ENCODE measurements around the gene TMTC2.

The TMTC2 gene

GRCh38 chr12:83122623-83122934, 435.9 kb downstream of the TMTC2 start:
- no peak for TF ChIP-seq FOXM1 (IDR thresholded peaks at IDR 0.05; ENCODE audit: borderline replicate concordance, low read depth)
- TF ChIP-seq EP300 (IDR thresholded peaks at IDR 0.05; ENCODE audit: borderline replicate concordance), result no peak
- no peak for TF ChIP-seq NFIC (IDR thresholded peaks at IDR 0.05)
- TF ChIP-seq EGR1 (IDR thresholded peaks at IDR 0.05), result no peak
- no peak for TF ChIP-seq RAD21 (IDR thresholded peaks at IDR 0.05; ENCODE audit: low read depth)
- no peak for TF ChIP-seq CREB1 (IDR thresholded peaks at IDR 0.05; ENCODE audit: low read depth)
- no peak for TF ChIP-seq ZBTB7A (IDR thresholded peaks at IDR 0.05; ENCODE audit: low read depth)
- no peak for TF ChIP-seq TCF12 (IDR thresholded peaks at IDR 0.05; ENCODE audit: low read depth)
- no peak for TF ChIP-seq TEAD4 (IDR thresholded peaks at IDR 0.05)
- TF ChIP-seq, protein P1, sequence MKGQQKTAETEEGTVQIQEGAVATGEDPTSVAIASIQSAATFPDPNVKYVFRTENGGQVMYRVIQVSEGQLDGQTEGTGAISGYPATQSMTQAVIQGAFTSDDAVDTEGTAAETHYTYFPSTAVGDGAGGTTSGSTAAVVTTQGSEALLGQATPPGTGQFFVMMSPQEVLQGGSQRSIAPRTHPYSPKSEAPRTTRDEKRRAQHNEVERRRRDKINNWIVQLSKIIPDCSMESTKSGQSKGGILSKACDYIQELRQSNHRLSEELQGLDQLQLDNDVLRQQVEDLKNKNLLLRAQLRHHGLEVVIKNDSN (IDR thresholded peaks at IDR 0.05), result no peak
- TF ChIP-seq TAF1 (IDR thresholded peaks at IDR 0.05; ENCODE audit: low read depth), result no peak
- TF ChIP-seq MAX (IDR thresholded peaks at IDR 0.05), result no peak
- no peak for TF ChIP-seq CEBPB (IDR thresholded peaks at IDR 0.05)
- no peak for TF ChIP-seq YY1 (IDR thresholded peaks at IDR 0.05; ENCODE audit: low read depth)
- no peak for TF ChIP-seq REST (IDR thresholded peaks at IDR 0.05; ENCODE audit: low read depth)

DNA sequence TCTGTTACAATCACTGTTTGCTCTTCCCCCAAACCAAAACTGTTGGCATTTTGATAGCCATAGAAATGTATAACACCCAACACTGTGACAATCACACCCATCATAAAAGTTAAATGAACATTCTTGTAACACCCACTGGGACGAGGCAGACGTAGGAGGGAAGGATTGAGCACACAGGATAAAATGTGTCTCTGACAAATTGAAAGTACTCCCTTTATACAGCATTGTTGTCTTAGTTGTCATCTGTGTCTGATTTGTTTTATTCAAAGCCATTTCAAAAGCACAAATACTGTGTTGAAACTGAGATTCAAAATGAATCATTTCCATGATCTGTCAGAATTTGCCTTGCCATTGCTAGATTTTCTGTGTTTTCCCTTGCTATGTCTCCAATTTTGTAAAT, 436.3 kb downstream of the TMTC2 start:
- TF ChIP-seq FOXM1 (IDR thresholded peaks at IDR 0.05; ENCODE audit: borderline replicate concordance, low read depth), result no peak
- no peak for TF ChIP-seq TCF12 (IDR thresholded peaks at IDR 0.05; ENCODE audit: low read depth)
- no peak for TF ChIP-seq RAD21 (IDR thresholded peaks at IDR 0.05; ENCODE audit: low read depth)
- no peak for TF ChIP-seq YY1 (IDR thresholded peaks at IDR 0.05; ENCODE audit: low read depth)
- no peak for TF ChIP-seq REST (IDR thresholded peaks at IDR 0.05; ENCODE audit: low read depth)
- no peak for TF ChIP-seq EP300 (IDR thresholded peaks at IDR 0.05; ENCODE audit: borderline replicate concordance)
- TF ChIP-seq CEBPB (IDR thresholded peaks at IDR 0.05), result no peak
- no peak for TF ChIP-seq EGR1 (IDR thresholded peaks at IDR 0.05)
- TF ChIP-seq, protein P1 (IDR thresholded peaks at IDR 0.05), result no peak
- TF ChIP-seq ZBTB7A (IDR thresholded peaks at IDR 0.05; ENCODE audit: low read depth), result no peak
- no peak for TF ChIP-seq CREB1 (IDR thresholded peaks at IDR 0.05; ENCODE audit: low read depth)
- no peak for TF ChIP-seq TAF1 (IDR thresholded peaks at IDR 0.05; ENCODE audit: low read depth)
- TF ChIP-seq NFIC (IDR thresholded peaks at IDR 0.05), result no peak
- no peak for TF ChIP-seq TEAD4 (IDR thresholded peaks at IDR 0.05)

DNA sequence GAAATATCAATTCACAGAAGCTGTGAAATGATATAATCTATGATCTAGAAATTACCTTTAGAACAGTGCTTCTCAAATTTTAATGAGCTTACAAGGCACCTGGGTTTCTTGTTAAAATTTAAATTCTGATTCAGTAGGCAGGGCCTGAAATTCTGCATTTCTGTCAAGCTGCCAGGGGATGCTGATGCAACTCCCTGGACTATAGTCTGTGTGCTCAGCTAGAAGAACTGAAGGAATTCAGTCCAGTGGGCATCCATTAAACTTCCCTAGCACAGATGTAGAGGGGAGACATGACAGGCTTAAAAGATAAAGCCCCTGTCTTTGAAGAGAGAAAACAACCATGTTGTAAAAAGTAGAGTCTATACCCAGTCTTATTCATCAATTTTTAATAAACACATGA, 441.8 kb downstream of the TMTC2 start:
- TF ChIP-seq TAF1 (IDR thresholded peaks at IDR 0.05; ENCODE audit: low read depth), result no peak
- no peak for TF ChIP-seq CREB1 (IDR thresholded peaks at IDR 0.05; ENCODE audit: low read depth)
- TF ChIP-seq REST (IDR thresholded peaks at IDR 0.05; ENCODE audit: low read depth), result no peak
- TF ChIP-seq YY1 (IDR thresholded peaks at IDR 0.05; ENCODE audit: low read depth), result no peak
- TF ChIP-seq ZBTB7A (IDR thresholded peaks at IDR 0.05; ENCODE audit: low read depth), result no peak
- no peak for TF ChIP-seq CEBPB (IDR thresholded peaks at IDR 0.05)
- TF ChIP-seq, protein P1 (IDR thresholded peaks at IDR 0.05), result no peak
- TF ChIP-seq NFIC (IDR thresholded peaks at IDR 0.05), result no peak
- TF ChIP-seq FOXM1 (IDR thresholded peaks at IDR 0.05; ENCODE audit: borderline replicate concordance, low read depth), result no peak
- no peak for TF ChIP-seq TCF12 (IDR thresholded peaks at IDR 0.05; ENCODE audit: low read depth)
- TF ChIP-seq EP300 (IDR thresholded peaks at IDR 0.05; ENCODE audit: borderline replicate concordance), result no peak
- no peak for TF ChIP-seq TEAD4 (IDR thresholded peaks at IDR 0.05)
- no peak for TF ChIP-seq MAX (IDR thresholded peaks at IDR 0.05)

- TF ChIP-seq FOXM1 (IDR thresholded peaks at IDR 0.05; ENCODE audit: borderline replicate concordance, low read depth), result no peak
- TF ChIP-seq, protein P1 (IDR thresholded peaks at IDR 0.05), result no peak
- TF ChIP-seq TAF1 (IDR thresholded peaks at IDR 0.05; ENCODE audit: low read depth), result no peak
- TF ChIP-seq YY1 (IDR thresholded peaks at IDR 0.05; ENCODE audit: low read depth), result no peak
- TF ChIP-seq EGR1 (IDR thresholded peaks at IDR 0.05), result no peak
- TF ChIP-seq ZBTB7A (IDR thresholded peaks at IDR 0.05; ENCODE audit: low read depth), result no peak
- no peak for TF ChIP-seq RAD21 (IDR thresholded peaks at IDR 0.05; ENCODE audit: low read depth)
- no peak for TF ChIP-seq NFIC (IDR thresholded peaks at IDR 0.05)
- TF ChIP-seq EP300 (IDR thresholded peaks at IDR 0.05; ENCODE audit: borderline replicate concordance), result no peak
- no peak for TF ChIP-seq CREB1 (IDR thresholded peaks at IDR 0.05; ENCODE audit: low read depth)
- TF ChIP-seq REST (IDR thresholded peaks at IDR 0.05; ENCODE audit: low read depth), result no peak
- TF ChIP-seq TCF12 (IDR thresholded peaks at IDR 0.05; ENCODE audit: low read depth), result no peak
- no peak for TF ChIP-seq TEAD4 (IDR thresholded peaks at IDR 0.05)
- TF ChIP-seq CEBPB (IDR thresholded peaks at IDR 0.05), result no peak
- no peak for TF ChIP-seq MAX (IDR thresholded peaks at IDR 0.05)
Observed at GRCh38 chr12:83130178-83130577, 443.5 kb downstream of the TMTC2 start.
